HEK293T (cell line): ENCODE results near the gene CYP46A1.

Source experiments
- BHLHE40 ChIP-seq: fragments of 450-650 bp; IDR thresholded peaks from 2 replicates; pipeline ENCODE4 v1.6.1; 2016; ENCODE audit warnings: mild to moderate bottlenecking, moderate library complexity, borderline replicate concordance
- CTBP1 ChIP-seq: fragments of 450-650 bp; IDR thresholded peaks from 2 replicates; pipeline ENCODE4 v1.6.1; 2016; ENCODE audit warnings: borderline replicate concordance
- FOXK2 ChIP-seq: fragments of 450-650 bp; IDR thresholded peaks from 2 replicates; pipeline ENCODE4 v1.6.1; 2016; ENCODE audit warnings: mild to moderate bottlenecking
- NFRKB ChIP-seq: fragments of 450-650 bp; IDR thresholded peaks from 2 replicates; pipeline ENCODE4 v1.6.1; 2016; ENCODE audit warnings: mild to moderate bottlenecking, moderate library complexity
- SP1 ChIP-seq: fragments of 450-650 bp; IDR thresholded peaks from 2 replicates; pipeline ENCODE4 v1.6.1; 2017
- SUZ12 ChIP-seq: fragments of 450-650 bp; IDR thresholded peaks from 2 replicates; pipeline ENCODE4 v1.6.1; 2016; ENCODE audit warnings: mild to moderate bottlenecking
- TARDBP ChIP-seq: fragments of 450-650 bp; IDR thresholded peaks from 2 replicates; pipeline ENCODE4 v1.6.1; 2016
- ZNF384 ChIP-seq: fragments of 450-650 bp; IDR thresholded peaks from 2 replicates; pipeline ENCODE4 v1.6.1; 2016

DNA sequence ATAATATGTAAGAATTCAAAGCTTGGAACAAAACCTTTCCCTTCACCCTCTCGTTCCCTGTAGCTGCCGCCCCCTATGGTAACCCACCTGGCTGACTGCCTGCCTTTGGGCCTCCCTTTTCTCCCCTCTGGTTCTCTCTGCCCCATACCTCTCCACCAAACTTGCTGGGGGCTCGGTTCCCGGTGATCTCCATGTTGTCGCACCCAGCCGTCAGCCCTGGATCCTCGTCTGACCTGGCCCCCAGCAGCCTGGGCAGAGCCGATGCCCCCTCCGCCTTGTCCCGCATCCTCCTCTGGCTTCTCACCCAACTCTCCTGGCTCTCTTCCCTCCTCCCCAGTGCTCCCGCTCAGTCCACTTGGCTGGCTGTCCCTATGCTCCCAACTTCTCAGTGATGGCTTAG, 4.5 kb downstream of the CYP46A1 start:
- no peak for TF ChIP-seq TARDBP
- TF ChIP-seq SP1 = no peak
- TF ChIP-seq CTBP1 = no peak
- TF ChIP-seq NFRKB = no peak
- no peak for TF ChIP-seq FOXK2
- no peak for TF ChIP-seq BHLHE40
- TF ChIP-seq SUZ12 = no peak
- no peak for TF ChIP-seq ZNF384
